PC-3 (cell line): ENCODE measurements around the gene CORIN.

Experiments used
- EZH2 ChIP-seq: fragments of 300-600 bp; sonication (generic); IDR thresholded peaks from one replicate; pipeline ENCODE4 v1.6.1; 2017; ENCODE audit warnings: antibody characterized with exemption, mild to moderate bottlenecking, low read length; ENCODE audit not compliant: unreplicated experiment
- EZH2phosphoT487 ChIP-seq: fragments of 300-600 bp; sonication (generic); IDR thresholded peaks from 2 replicates; pipeline ENCODE4 v1.6.1; 2018; ENCODE audit warnings: mild to moderate bottlenecking, antibody characterized with exemption, low read length, borderline replicate concordance
- TF ChIP-seq, protein P1 (sequence below): fragments of 300-600 bp; sonication (generic); conservative IDR thresholded peaks from 2 replicates; pipeline ENCODE4 v1.5.1; 2017; ENCODE audit warnings: antibody characterized with exemption, low read depth, mild to moderate bottlenecking, low read length

DNA sequence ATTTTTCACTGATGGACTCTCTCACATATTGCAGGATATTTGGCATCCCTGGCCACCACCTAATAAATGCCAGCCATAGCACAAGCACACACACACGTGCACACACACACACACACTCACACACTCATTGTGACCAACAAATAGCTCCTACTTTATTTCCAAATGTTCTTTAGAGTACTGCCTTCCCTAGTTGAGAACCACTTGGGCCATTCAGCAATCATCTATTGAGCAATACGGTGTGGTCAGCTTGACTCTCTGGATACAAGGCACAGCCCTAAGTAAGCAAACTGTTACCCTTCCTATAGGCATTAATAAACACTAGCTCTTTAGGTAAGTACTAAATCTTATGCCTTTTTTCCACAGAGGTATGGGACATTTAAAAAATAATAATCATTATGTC, 21.1 kb downstream of the CORIN start:
- TF ChIP-seq, protein P1, sequence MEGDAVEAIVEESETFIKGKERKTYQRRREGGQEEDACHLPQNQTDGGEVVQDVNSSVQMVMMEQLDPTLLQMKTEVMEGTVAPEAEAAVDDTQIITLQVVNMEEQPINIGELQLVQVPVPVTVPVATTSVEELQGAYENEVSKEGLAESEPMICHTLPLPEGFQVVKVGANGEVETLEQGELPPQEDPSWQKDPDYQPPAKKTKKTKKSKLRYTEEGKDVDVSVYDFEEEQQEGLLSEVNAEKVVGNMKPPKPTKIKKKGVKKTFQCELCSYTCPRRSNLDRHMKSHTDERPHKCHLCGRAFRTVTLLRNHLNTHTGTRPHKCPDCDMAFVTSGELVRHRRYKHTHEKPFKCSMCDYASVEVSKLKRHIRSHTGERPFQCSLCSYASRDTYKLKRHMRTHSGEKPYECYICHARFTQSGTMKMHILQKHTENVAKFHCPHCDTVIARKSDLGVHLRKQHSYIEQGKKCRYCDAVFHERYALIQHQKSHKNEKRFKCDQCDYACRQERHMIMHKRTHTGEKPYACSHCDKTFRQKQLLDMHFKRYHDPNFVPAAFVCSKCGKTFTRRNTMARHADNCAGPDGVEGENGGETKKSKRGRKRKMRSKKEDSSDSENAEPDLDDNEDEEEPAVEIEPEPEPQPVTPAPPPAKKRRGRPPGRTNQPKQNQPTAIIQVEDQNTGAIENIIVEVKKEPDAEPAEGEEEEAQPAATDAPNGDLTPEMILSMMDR, result no peak
- TF ChIP-seq EZH2phosphoT487, result no peak
- TF ChIP-seq EZH2, result no peak
